Gastroesophageal sphincter (tissue), 3 donors: ENCODE measurements around the gene VPS18.

Experiments
- CTCF ChIP-seq, 4 experiments: fragments of 200-600 bp in 2 of 4; fragments of 450-650 bp in 2 of 4; sonication (generic) in 1 of 4; IDR thresholded peaks; one replicate each; pipeline ENCODE4 v1.5.1; 2017 to 2019; ENCODE audit warnings: antibody characterized with exemption in 4 of 4, mild to moderate bottlenecking in 2 of 4, moderate library complexity in 2 of 4
- POLR2AphosphoS5 ChIP-seq: sonication (generic); formaldehyde crosslinking; IDR thresholded peaks from one replicate; pipeline ENCODE4 v1.6.1; 2017; ENCODE audit warnings: antibody characterized with exemption

- no peak for TF ChIP-seq POLR2AphosphoS5
- no peak for TF ChIP-seq CTCF (IDR thresholded peaks at IDR 0.05)
These were observed 23.5 kb upstream of the VPS18 start for GRCh38 chr15:40870716-40871115.
